CD4-positive, CD25-positive, alpha-beta regulatory T cell (primary cell): Measurements from ENCODE around the gene HECTD2. TPM values are rescaled to one million over a fixed set of nuclear protein-coding genes. Genes with fewer than 3 reads are reported as not detected.
"Not testable (repeated sequence)": the region's sequence is repeated elsewhere in the genome, so short reads cannot be mapped to it uniquely, and the experiment has no call there.

Experiments
- ATAC-seq, 2 donors: fragments of 150-1000 bp; cut with Tn5 transposase; one replicate each; pipeline ENCODE4 v1.10.0; 2021; ENCODE audit warnings: low read depth in 2 of 2, moderate number of reproducible peaks in 2 of 2, moderate library complexity in 1 of 2
- DNase-seq, 3 donors: peaks; one replicate each; pipeline versions ENCODE4 v3.0.0 to v3.0.0-alpha.2; 2012 to 2022; ENCODE audit warnings: mixed read lengths in 1 of 3
- H3K27ac ChIP-seq: one replicate; pipeline ENCODE4 v1.7.0; 2013; ENCODE audit warnings: mild to moderate bottlenecking, low read length; ENCODE audit not compliant: insufficient read depth, poor library complexity, severe bottlenecking
- H3K27me3 ChIP-seq: one replicate; pipeline ENCODE4 v1.7.0; 2013; ENCODE audit warnings: low read length; ENCODE audit not compliant: control insufficient read depth, insufficient read depth
- H3K36me3 ChIP-seq: one replicate; pipeline ENCODE4 v1.7.0; 2013; ENCODE audit warnings: mild to moderate bottlenecking, low read length, moderate library complexity; ENCODE audit not compliant: control insufficient read depth, insufficient read depth
- H3K4me1 ChIP-seq: 2 replicates; pipeline ENCODE4 v1.7.0; 2013; ENCODE audit warnings: mild to moderate bottlenecking, low read length; ENCODE audit not compliant: insufficient read depth, control insufficient read depth, poor library complexity, severe bottlenecking
- H3K4me3 ChIP-seq: one replicate; pipeline ENCODE4 v1.7.0; 2013; ENCODE audit warnings: low read depth, mild to moderate bottlenecking, low read length, moderate library complexity
- H3K9me3 ChIP-seq, 2 experiments: 1 replicate in 1 of 2; 2 replicates in 1 of 2; pipeline ENCODE4 v1.7.0; 2013; ENCODE audit warnings: low read length in 2 of 2, mild to moderate bottlenecking in 1 of 2, moderate library complexity in 1 of 2; ENCODE audit not compliant: control insufficient read depth in 2 of 2
- H3K27ac Mint-ChIP-seq, 3 donors: one replicate each; pipeline ENCODE4 v1.8.0; 2020 to 2022; ENCODE audit warnings: mild to moderate bottlenecking in 3 of 3, mixed read lengths in 3 of 3, moderate library complexity in 2 of 3
- H3K27me3 Mint-ChIP-seq: one replicate; pipeline ENCODE4 v1.8.0; 2022; ENCODE audit warnings: mild to moderate bottlenecking, mixed read lengths
- H3K36me3 Mint-ChIP-seq: one replicate; pipeline ENCODE4 v1.8.0; 2020; ENCODE audit warnings: mixed read lengths
- H3K4me1 Mint-ChIP-seq, 4 donors: one replicate each; pipeline ENCODE4 v1.8.0; 2020 to 2022; ENCODE audit warnings: mixed read lengths in 4 of 4, mild to moderate bottlenecking in 1 of 4
- H3K4me3 Mint-ChIP-seq, 4 donors: one replicate each; pipeline ENCODE4 v1.8.0; 2020 to 2022; ENCODE audit warnings: mild to moderate bottlenecking in 4 of 4, mixed read lengths in 4 of 4, moderate library complexity in 3 of 4
- H3K9me3 Mint-ChIP-seq, 7 donors: one replicate each; pipeline ENCODE4 v1.8.0; 2020 to 2022; ENCODE audit warnings: mixed read lengths in 7 of 7, mild to moderate bottlenecking in 3 of 7, moderate library complexity in 2 of 7
- polyA plus RNA-seq, 4 donors: library from polyadenylated mRNA; unstranded; fragments of 300-500 nt; fragmentation: Illumina TruSeq; gene quantifications; one replicate each; pipeline ENCODE4 v1.2.3, GENCODE V29; 2021
- total RNA-seq: library from RNA; stranded (reverse); gene quantifications from one replicate; pipeline ENCODE4 v1.2.3, GENCODE V29; 2022

The HECTD2 gene
- total and polyA plus RNA-seq, 5 donors from 2014 or later: 0.34 to 1.7 (median 0.73) TPM

DNA sequence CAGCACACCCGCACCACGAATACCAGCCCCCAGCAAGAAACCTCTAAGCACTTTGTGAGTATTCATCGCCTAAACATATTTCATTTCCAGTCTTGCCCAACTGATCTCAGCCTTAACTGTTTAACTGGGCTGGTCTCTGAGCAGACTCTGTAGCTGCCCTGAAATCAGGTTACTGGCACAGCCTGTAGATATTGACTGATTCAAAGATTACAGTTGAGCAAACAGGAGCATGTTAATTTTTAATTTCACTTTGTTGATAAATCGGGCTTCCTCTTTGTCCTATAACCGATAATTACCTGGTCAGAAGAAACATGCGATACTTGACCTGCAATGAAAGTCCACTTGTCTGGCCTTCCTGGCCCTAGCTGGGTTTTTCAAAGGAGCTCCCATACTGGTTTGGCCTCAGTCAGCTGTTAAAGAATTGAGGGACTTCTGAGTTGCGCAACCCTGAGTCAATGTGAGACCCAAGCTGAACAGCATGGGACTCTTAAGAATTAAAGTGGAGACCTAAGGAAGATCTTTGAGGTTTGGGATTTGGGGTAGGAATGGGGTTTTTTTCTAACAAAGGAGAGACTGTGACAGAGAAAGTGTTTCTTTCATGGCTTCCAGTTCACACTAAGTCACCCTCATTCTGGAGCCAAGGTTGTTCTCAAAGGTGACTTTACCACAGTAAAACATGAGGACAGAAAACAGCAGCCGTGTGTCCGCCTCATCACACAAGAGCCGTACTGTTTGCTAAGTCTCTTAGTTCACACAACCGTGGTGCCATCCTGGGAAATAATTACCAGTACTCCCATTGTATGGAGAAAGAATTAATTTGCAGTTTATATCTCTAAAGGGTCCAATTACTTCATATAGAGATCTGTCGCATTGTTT lies 146.8 kb downstream of the HECTD2 start:
- H3K4me1 Mint-ChIP-seq: no peaks in the 10 kb centered on the region
- H3K36me3 ChIP-seq: no peaks in the 10 kb centered on the region
- DNase-seq (no peak), ATAC-seq (no peak)
- no peak overlapping the region for H3K27ac Mint-ChIP-seq
- H3K4me1 ChIP-seq: no peaks in the 10 kb centered on the region
- no peaks in the 10 kb centered on the region for H3K36me3 Mint-ChIP-seq
- H3K27me3 ChIP-seq: no peaks in the 10 kb centered on the region
- no peak overlapping the region for H3K4me3 Mint-ChIP-seq
- H3K9me3 ChIP-seq: no peaks in the 10 kb centered on the region
- H3K4me3 ChIP-seq: no peak overlapping the region
- no peak overlapping the region for H3K27ac ChIP-seq
- H3K27me3 Mint-ChIP-seq: peaks cover 12% of the 10 kb centered on the region
- no peaks in the 10 kb centered on the region for H3K9me3 Mint-ChIP-seq

- no peaks in the 10 kb centered on the region for H3K4me1 ChIP-seq
These were observed 147.5 kb downstream of the HECTD2 start for GRCh38 chr10:91557651-91558111.

GRCh38 chr10:91558473-91558872 lies 148.3 kb downstream of the HECTD2 start:
- ATAC-seq (no peak), DNase-seq (no peak)
- Histone ChIP-seq H3K4me1 (no peaks in the 10 kb centered on the region), H3K36me3 (no peaks in the 10 kb centered on the region), H3K27ac (no peak overlapping the region), H3K27me3 (no peaks in the 10 kb centered on the region), H3K4me3 (no peak overlapping the region), H3K9me3 (no peaks in the 10 kb centered on the region)
- H3K27ac Mint-ChIP-seq: no peak overlapping the region
- H3K36me3 Mint-ChIP-seq: no peaks in the 10 kb centered on the region
- peaks cover 15% of the 10 kb centered on the region for H3K27me3 Mint-ChIP-seq
- no peak overlapping the region for H3K4me3 Mint-ChIP-seq
- peaks cover 0 to 3% (median 0%) of the 10 kb centered on the region in 7 donors for H3K9me3 Mint-ChIP-seq
- no peaks in the 10 kb centered on the region for H3K4me1 Mint-ChIP-seq

More at GRCh38 chr10:91557651-91558111, 147.5 kb downstream of the HECTD2 start:
- no peak overlapping the region for H3K27ac Mint-ChIP-seq
- peaks cover 15% of the 10 kb centered on the region for H3K27me3 Mint-ChIP-seq
- no peak overlapping the region for H3K27ac ChIP-seq
- H3K4me1 Mint-ChIP-seq: no peaks in the 10 kb centered on the region
- no peaks in the 10 kb centered on the region for H3K27me3 ChIP-seq
- ATAC-seq: no peak
- H3K9me3 ChIP-seq: no peaks in the 10 kb centered on the region
- no peak overlapping the region for H3K4me3 Mint-ChIP-seq
- H3K36me3 Mint-ChIP-seq: no peaks in the 10 kb centered on the region
- no peak overlapping the region for H3K4me3 ChIP-seq
- H3K9me3 Mint-ChIP-seq: no peaks in the 10 kb centered on the region
- no peak for DNase-seq
- no peaks in the 10 kb centered on the region for H3K36me3 ChIP-seq

- Mint-ChIP-seq H3K4me3 (no peak overlapping the region), H3K27me3 (peaks cover 15% of the 10 kb centered on the region), H3K4me1 (no peaks in the 10 kb centered on the region), H3K27ac (no peak overlapping the region), H3K9me3 (peaks cover 0 to 3% (median 0%) of the 10 kb centered on the region in 7 donors), H3K36me3 (no peaks in the 10 kb centered on the region)
- no peak overlapping the region for H3K27ac ChIP-seq
- H3K4me3 ChIP-seq: no peak overlapping the region
- H3K36me3 ChIP-seq: no peaks in the 10 kb centered on the region
- no peaks in the 10 kb centered on the region for H3K27me3 ChIP-seq
- DNase-seq (no peak), ATAC-seq (no peak)
- H3K4me1 ChIP-seq: no peaks in the 10 kb centered on the region
- no peaks in the 10 kb centered on the region for H3K9me3 ChIP-seq
These were observed 149.0 kb downstream of the HECTD2 start for GRCh38 chr10:91559169-91559568.

DNA sequence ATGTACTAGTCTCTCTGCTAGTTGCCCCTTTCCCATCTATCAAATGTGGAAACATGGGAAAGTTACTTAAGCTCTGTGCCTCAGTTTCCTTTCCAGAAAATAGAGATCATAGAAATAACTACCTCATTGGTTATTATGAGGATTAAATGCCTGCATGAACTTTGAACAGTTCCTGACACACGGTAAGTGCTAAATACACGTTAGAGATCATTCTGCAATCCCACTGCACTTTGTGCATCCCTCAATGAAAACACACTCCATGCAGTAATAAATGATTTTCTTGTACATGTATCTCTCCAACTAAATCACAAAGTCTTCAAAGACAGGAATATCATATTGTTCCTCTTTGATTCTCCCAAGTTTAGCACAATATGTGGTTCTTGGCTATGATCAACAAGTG lies 149.6 kb downstream of the HECTD2 start:
- Histone ChIP-seq H3K27ac (no peak overlapping the region), H3K4me1 (no peaks in the 10 kb centered on the region), H3K27me3 (no peaks in the 10 kb centered on the region), H3K4me3 (no peak overlapping the region), H3K36me3 (no peaks in the 10 kb centered on the region), H3K9me3 (no peaks in the 10 kb centered on the region)
- ATAC-seq (no peak), DNase-seq (no peak)
- no peak overlapping the region for H3K4me3 Mint-ChIP-seq
- H3K27ac Mint-ChIP-seq: no peak overlapping the region
- peaks cover 15% of the 10 kb centered on the region for H3K27me3 Mint-ChIP-seq
- H3K36me3 Mint-ChIP-seq: no peaks in the 10 kb centered on the region
- peaks cover 0 to 3% (median 0%) of the 10 kb centered on the region in 7 donors for H3K9me3 Mint-ChIP-seq
- H3K4me1 Mint-ChIP-seq: no peaks in the 10 kb centered on the region

DNA sequence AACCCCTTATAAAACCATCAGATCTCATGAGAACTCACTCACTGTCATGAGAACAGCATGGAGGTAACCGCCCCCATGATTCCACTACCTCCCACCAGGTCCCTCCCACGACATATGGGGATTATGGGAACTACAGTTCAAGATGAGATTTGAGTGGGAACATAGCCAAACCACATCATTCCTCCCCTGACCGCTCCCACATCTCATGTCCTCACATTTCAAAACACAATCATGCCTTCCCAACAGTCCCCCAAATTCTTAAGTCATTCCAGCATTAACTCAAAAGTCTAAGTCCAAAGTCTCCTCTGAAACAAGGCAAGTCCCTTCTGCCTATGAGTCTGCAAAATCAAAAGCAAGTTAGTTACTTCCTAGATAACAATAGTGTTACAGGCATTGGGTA lies 150.7 kb downstream of the HECTD2 start:
- H3K27me3 Mint-ChIP-seq: peaks cover 13% of the 10 kb centered on the region
- not testable (repeated sequence) for H3K27ac ChIP-seq, H3K9me3 ChIP-seq, H3K4me1 ChIP-seq, DNase-seq, H3K27ac Mint-ChIP-seq, H3K4me3 Mint-ChIP-seq, H3K36me3 Mint-ChIP-seq, H3K4me1 Mint-ChIP-seq, H3K9me3 Mint-ChIP-seq, H3K36me3 ChIP-seq, ATAC-seq, H3K4me3 ChIP-seq, H3K27me3 ChIP-seq

DNA sequence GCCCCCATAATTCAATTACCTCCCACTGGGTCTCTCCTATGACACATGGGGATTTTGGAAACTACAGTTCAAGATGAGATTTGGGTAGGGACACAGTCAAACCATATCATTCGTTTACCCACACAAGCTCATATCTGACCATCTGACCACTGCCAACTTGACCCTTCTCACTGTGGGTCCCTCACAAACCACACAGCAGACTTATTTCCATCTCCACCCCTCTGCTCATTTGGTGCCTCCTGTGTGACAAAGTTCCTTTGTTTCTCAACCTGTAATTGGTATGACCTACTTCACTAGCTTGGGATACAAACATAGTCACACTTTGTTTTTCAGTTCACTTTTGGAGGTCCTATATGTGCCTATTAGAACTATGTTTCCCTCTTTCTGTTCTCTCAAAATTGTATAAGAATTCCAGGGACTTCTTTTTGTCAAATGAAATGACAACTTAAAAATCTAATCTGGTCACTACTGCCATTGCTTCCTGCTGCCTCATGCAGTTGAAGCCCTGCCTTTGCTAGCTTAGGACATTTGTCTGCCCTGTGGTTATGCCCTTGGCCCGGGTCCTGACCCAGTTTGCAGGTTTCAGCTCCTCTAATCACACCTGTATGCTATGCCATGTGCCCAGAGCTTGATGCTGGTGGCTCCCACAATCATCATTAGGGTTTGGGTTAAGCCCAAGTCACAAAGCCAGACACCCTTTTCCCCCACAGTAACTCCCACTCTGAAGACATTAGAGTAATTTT lies 152.9 kb downstream of the HECTD2 start:
- H3K36me3 Mint-ChIP-seq: no peaks in the 10 kb centered on the region

More for the DNA sequence above, 152.9 kb downstream of the HECTD2 start:
- H3K36me3 ChIP-seq: no peaks in the 10 kb centered on the region
- H3K27ac ChIP-seq: no peak overlapping the region
- Mint-ChIP-seq H3K4me3 (no peak overlapping the region), H3K4me1 (no peaks in the 10 kb centered on the region), H3K27me3 (peaks cover 4% of the 10 kb centered on the region), H3K27ac (no peak overlapping the region), H3K9me3 (peaks cover 0 to 3% (median 0%) of the 10 kb centered on the region in 7 donors)
- no peaks in the 10 kb centered on the region for H3K9me3 ChIP-seq
- DNase-seq (no peak), ATAC-seq (no peak)
- H3K4me3 ChIP-seq: no peak overlapping the region
- H3K27me3 ChIP-seq: no peaks in the 10 kb centered on the region
- H3K4me1 ChIP-seq: no peaks in the 10 kb centered on the region
